Stimulated activated CD4-positive, alpha-beta T cell treated with anti-CD3 and anti-CD28 coated beads, Interleukin-4, amount 100 ng/mL, for 24 hours (primary cell): Measurements from ENCODE around the gene CLEC9A.

ENCODE experiments used
- DNase-seq: peaks from one replicate; pipeline ENCODE4 v3.0.0-alpha.2; 2020

Gene CLEC9A

GRCh38 chr12:10113075-10113474 lies 82.6 kb downstream of the CLEC9A start:
- no peak for DNase-seq

GRCh38 chr12:10113920-10114319 lies 83.4 kb downstream of the CLEC9A start:
- no peak for DNase-seq

GRCh38 chr12:10115311-10115710 lies 84.8 kb downstream of the CLEC9A start:
- DNase-seq: no peak
